ENCODE data around the gene MTG1.
"Not testable (repeated sequence)": the region's sequence is repeated elsewhere in the genome, so short reads cannot be mapped to it uniquely, and the experiment has no call there.

The MTG1 gene

GRCh38 chr10:133375357-133376115, 18.4 kb upstream of the MTG1 start:
- DNase-seq, result peak in 9 of 42 donors; percentile 13 to 74 (median 44)
- intact Hi-C loops (cut with DNase I), result no loop called here

DNA sequence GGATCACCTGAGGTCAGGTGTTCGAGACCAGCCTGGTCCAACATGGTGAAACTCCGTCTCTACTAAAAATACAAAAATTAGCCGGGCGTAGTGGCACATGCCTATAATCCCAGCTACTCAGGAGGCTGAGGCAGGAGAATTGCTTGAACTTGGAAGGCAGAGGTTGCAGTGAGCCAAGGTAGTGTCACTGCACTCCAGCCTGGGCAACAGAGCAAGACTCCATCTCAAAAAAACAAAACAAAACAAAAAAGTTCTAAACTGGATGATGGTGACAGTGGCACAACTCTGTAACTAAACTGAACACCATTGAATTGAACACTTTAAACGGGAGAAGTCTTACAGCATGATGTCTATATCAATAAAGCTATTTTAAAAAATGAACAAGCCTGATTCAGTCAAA, 17.8 kb upstream of the MTG1 start:
- intact Hi-C loops (cut with DNase I); DNase-seq: not testable (repeated sequence)

DNA sequence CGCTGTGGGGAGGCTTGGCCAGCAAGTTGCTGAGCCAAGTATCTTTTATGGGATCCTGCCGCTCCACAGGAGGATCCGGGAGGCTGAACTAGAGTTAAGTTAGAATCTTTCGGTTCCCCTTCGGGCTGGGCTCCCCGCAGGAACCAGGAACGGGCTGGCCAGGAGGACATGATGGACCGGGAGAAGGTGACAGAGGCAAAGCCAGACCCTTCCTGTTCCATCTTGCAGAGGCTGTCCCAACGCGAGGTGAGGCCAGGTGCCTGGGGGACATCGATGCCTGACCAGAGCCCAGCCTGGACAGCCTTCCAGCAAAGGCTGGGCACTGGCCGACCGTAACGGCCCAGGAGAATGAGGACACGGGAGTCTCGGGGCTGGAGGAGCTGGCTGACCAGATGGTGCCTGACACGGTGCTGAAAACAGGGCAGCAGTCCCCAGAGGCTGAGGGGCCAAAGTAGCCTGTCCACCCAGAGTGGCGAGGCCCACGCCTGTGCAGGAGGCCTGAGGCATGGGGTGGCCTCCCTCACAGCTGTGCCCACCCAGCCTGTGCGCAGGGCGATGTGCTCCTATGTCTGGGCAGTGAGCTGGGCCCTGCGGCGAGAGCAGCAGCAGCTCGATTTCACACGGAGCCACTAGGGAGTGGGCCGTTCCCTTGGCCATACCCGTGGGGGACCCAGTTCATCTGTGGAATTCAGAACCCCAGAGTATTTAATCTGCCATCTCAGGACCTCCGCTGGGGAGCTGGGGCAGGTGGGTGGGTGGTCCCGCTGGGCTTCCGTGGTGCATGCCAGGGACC, 16.7 kb upstream of the MTG1 start:
- no peak for DNase-seq
- intact Hi-C loops (cut with DNase I), result no loop called here

- DNase-seq, result no peak
- intact Hi-C loops (cut with DNase I), result no loop called here
Measured at GRCh38 chr10:133377818-133378250, 16.1 kb upstream of the MTG1 start.

- DNase-seq, result peak; percentile 40 to 92 (median 80)
- intact Hi-C loops (cut with DNase I), result no loop called here
Measured at GRCh38 chr10:133378251-133379096, 15.5 kb upstream of the MTG1 start.

GRCh38 chr10:133379152-133379800, 14.7 kb upstream of the MTG1 start, which contains the start of gene PAOX:
Gene PAOX (plus strand): TSS chr10:133379262. CDS start chr10:133379317, 55 bp downstream.
- DNase-seq, result peak in 41 of 42 donors; percentile 38 to 89 (median 77)
- intact Hi-C loops (cut with DNase I), result no loop called here

GRCh38 chr10:133379801-133380666, 13.9 kb upstream of the MTG1 start:
- peak in 39 of 42 donors; percentile 26 to 84 (median 64) for DNase-seq
- intact Hi-C loops (cut with DNase I), result no loop called here

DNA sequence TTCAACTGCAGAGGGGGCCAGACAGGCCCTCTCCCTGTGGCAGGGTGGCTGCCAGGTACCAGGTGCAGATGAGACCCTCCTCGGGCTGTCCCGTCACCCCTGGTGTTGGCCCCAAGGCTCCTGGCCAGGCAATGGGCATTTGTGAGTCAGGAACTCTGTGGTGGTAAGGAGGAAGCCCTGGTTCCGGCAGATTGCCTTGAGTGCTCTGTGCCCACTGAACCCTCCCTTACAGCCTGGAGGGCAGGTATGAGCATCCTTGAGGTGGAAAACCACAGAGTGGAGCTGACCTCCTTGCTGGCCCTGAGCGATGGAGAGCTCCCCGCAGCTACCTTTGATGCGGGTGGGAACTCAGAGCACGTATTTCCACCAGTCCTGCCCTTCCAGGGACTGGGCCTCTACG, 12.9 kb upstream of the MTG1 start:
- intact Hi-C loops (cut with DNase I), result no loop called here
- no peak for DNase-seq

DNA sequence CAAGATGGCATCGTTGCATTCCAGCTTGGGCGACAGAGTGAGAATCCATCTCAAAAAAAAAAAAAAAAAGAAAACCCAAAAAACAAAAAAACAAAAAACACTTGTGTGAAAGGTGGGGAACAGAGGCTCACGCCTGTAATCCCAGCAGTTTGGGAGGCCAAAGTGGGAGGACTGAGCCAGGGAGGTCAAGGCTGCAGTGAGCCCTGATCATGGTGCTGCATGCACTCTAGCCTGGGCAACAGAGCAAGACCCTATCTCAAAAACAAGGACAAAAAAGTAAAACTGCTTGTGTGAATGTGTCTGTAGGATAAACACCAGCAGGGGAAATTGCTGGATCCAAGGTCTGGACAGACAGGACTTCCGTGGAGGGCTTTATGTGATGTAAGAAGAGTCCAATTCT, 10.4 kb upstream of the MTG1 start:
- intact Hi-C loops (cut with DNase I), result no loop called here
- DNase-seq, result no peak

GRCh38 chr10:133384071-133384470, 9.9 kb upstream of the MTG1 start:
- no peak for DNase-seq
- intact Hi-C loops (cut with DNase I), result no loop called here

DNA sequence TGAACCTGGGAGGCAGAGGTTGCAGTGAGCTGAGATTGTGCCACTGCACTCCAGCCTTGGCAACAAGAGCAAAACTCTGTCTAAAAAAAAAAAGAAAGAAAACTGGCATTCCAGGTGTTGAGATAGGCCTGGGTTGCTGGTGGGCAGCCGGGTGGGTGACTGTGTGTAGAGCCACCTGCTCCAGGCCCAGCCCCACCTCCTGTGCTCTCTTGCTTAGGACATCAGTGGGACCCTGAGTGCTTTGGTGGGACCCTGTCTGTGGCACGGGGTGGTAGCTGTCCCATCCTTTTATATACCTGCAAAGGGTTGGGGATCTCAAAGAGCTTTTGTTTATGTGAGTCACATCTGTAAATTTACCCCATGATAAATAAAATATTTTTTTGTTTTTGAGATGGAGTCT, 8.7 kb upstream of the MTG1 start:
- intact Hi-C loops (cut with DNase I), result no loop called here
- DNase-seq, result no peak

DNA sequence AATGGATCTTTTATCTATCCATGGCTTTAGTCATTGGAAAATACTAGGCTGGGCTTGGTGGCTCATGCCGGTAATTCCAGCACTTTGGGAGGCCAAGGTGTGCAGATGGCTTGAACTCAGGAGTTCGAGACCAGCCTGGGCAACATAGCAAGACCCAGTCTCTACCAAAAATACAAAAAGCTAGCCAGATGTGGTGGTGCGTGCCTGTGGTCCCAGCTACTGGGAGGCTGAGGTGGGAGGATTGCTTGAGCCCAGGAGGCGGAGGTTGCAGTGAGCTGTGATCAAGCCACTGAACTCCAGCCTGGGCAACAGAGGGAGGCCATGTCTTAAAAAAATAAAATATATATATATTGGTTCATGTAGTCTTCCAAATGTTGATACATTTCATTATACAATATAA, 7.0 kb upstream of the MTG1 start:
- intact Hi-C loops (cut with DNase I), result not testable (repeated sequence)
- peak in 3 of 42 donors; percentile 2 to 3 (median 2) for DNase-seq

GRCh38 chr10:133388236-133388972, 5.6 kb upstream of the MTG1 start:
- DNase-seq, result peak in 11 of 42 donors; percentile 3 to 46 (median 17)
- intact Hi-C loops (cut with DNase I), result no loop called here

DNA sequence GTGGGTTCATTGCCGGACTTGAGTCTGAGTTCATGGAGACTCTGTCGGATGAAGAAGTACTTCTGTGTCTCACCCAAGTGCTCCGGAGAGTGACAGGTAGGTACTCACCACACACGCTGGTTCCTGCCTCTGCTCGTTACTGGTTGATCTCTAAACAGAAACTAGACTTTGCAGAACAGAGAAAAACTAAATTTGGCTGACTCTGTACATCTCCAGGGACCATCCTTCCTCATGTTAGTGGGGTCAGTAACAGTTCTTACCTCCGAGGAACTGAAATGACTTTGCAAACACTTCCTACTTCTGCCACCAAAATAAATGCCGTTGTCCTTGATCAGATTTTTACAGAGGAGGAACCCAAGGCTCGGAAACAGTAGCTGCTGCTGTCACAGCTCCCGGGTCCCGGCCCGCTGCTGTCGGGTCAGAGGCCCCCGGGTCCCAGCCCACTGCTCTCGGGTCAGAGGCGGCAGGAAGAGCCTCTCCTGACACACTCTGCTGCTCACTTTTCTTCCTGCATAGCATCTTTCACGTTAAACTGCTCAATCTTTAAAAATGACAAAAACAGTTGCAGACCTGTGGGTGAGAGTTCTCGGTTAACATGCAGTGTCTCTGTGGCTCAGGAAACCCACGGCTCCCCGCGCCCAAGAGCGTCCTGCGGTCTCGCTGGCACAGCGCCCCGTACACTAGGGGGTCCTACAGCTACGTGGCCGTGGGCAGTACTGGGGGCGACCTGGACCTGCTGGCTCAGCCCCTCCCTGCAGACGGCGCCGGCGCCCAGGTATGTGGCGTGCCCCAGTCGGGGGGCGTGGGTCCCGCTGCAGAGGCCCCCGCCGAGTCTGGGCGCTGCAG, 4.8 kb upstream of the MTG1 start:
- intact Hi-C loops (cut with DNase I), result no loop called here
- peak in 13 of 42 donors; percentile 9 to 40 (median 17) for DNase-seq

GRCh38 chr10:133390597-133391248, 3.2 kb upstream of the MTG1 start:
- peak in 10 of 42 donors; percentile 0 to 18 (median 10) for DNase-seq
- intact Hi-C loops (cut with DNase I), result no loop called here

- intact Hi-C loops (cut with DNase I), result no loop called here
Measured at GRCh38 chr10:133391249-133391635, 2.7 kb upstream of the MTG1 start.

More at GRCh38 chr10:133391249-133391635, 2.7 kb upstream of the MTG1 start:
- peak in 7 of 42 donors; percentile 2 to 24 (median 4) for DNase-seq

Data from head of caudate nucleus (tissue), 42 donors.